Upper lobe of left lung (tissue), 6 donors: ENCODE results near the gene SLC5A6. TPM values are rescaled to one million over a fixed set of nuclear protein-coding genes. Genes with fewer than 3 reads are reported as not detected.

Experiments
- ATAC-seq, 2 donors: fragments of 200-7000 bp; cut with Tn5 transposase; one replicate each; pipeline ENCODE4 v1.9.1; 2022; ENCODE audit warnings: mild to moderate bottlenecking in 2 of 2, moderate library complexity in 2 of 2; ENCODE audit not compliant: low FRiP score in 2 of 2
- DNase-seq, 2 donors: peaks; one replicate each; pipeline ENCODE4 v3.0.0-alpha.2; 2019 to 2020
- H3K27ac ChIP-seq, 4 donors: fragments of 200-600 bp; sonication (generic); one replicate each; pipeline ENCODE4 v1.5.1; 2016 to 2019
- H3K27me3 ChIP-seq, 4 donors: fragments of 200-600 bp; sonication (generic); one replicate each; pipeline ENCODE4 v1.5.1; 2017 to 2019
- H3K36me3 ChIP-seq, 4 donors: fragments of 200-600 bp; sonication (generic); one replicate each; pipeline ENCODE4 v1.5.1; 2016 to 2019
- H3K4me1 ChIP-seq, 4 donors: fragments of 200-600 bp; sonication (generic); one replicate each; pipeline ENCODE4 v1.5.1; 2018 to 2019
- H3K4me3 ChIP-seq, 4 donors: fragments of 200-600 bp; sonication (generic); one replicate each; pipeline ENCODE4 v1.5.1; 2017 to 2019; ENCODE audit warnings: mild to moderate bottlenecking in 2 of 4, moderate library complexity in 1 of 4
- H3K9me3 ChIP-seq, 4 donors: fragments of 200-600 bp; sonication (generic); one replicate each; pipeline ENCODE4 v1.5.1; 2018 to 2019
- CTCF ChIP-seq, 6 experiments: fragments of 450-650 bp in 4 of 6; fragments of 200-600 bp in 2 of 6; sonication (generic) in 2 of 6; IDR thresholded peaks; one replicate each; pipeline ENCODE4 v1.5.1; 2016 to 2019; ENCODE audit warnings: antibody characterized with exemption in 6 of 6
- EP300 ChIP-seq, 4 donors: sonication (generic); formaldehyde crosslinking; IDR thresholded peaks; one replicate each; pipeline ENCODE4 v1.5.1; 2017; ENCODE audit warnings: antibody characterized with exemption in 4 of 4, control low read depth in 2 of 4
- POLR2A ChIP-seq, 4 donors: fragments of 450-650 bp; IDR thresholded peaks; one replicate each; pipeline ENCODE4 v1.5.1; 2016 to 2017; ENCODE audit warnings: antibody characterized with exemption in 4 of 4, mild to moderate bottlenecking in 2 of 4
- POLR2AphosphoS5 ChIP-seq, 2 donors: sonication (generic); formaldehyde crosslinking; IDR thresholded peaks; one replicate each; pipeline ENCODE4 v1.5.1; 2017; ENCODE audit warnings: antibody characterized with exemption in 2 of 2
- WGBS, 2 donors: methylation state at CpG; one replicate each; pipeline ENCODE4 v1.1.5; 2017 to 2018; 5-methylcytosine and 5-hydroxymethylcytosine counted together
- total RNA-seq, 6 donors: library from RNA; depleted of rRNA in 4 of 6; stranded (reverse); fragments of >200 nt in 4 of 6; gene quantifications; one replicate each; pipeline versions ENCODE4 v1.1.0 to v1.2.1, GENCODE V29; 2016 to 2021
- donor health status: DM: no; HTN: no; CAD: no; lungs with moderate emphysema.
- donor health status: DM: no; HTN: yes; CAD: no; lungs with severe emphysema.

The SLC5A6 gene
- total RNA-seq, 6 donors from 2014 or later = 13.6 to 29.6 (median 21.0) TPM

GRCh38 chr2:27174638-27175037, 37.4 kb downstream of the SLC5A6 start:
- ATAC-seq = no peak
- no peak for DNase-seq
- TF ChIP-seq POLR2AphosphoS5 (IDR thresholded peaks at IDR 0.05) (no peak), CTCF (IDR thresholded peaks at IDR 0.05) (no peak), POLR2A (IDR thresholded peaks at IDR 0.05) (no peak), EP300 (IDR thresholded peaks at IDR 0.05) (no peak)
- WGBS, 2 donors = 71 to 77% methylated on average over 6 of the region's 6 CpGs
- no peaks in the 10 kb centered on the region for H3K9me3 ChIP-seq
- no peak overlapping the region for H3K27ac ChIP-seq
- no peak overlapping the region for H3K4me3 ChIP-seq
- peaks cover 0 to 14% (median 8%) of the 10 kb centered on the region in 4 donors for H3K4me1 ChIP-seq
- H3K27me3 ChIP-seq = no peaks in the 10 kb centered on the region
- no peaks in the 10 kb centered on the region for H3K36me3 ChIP-seq

DNA sequence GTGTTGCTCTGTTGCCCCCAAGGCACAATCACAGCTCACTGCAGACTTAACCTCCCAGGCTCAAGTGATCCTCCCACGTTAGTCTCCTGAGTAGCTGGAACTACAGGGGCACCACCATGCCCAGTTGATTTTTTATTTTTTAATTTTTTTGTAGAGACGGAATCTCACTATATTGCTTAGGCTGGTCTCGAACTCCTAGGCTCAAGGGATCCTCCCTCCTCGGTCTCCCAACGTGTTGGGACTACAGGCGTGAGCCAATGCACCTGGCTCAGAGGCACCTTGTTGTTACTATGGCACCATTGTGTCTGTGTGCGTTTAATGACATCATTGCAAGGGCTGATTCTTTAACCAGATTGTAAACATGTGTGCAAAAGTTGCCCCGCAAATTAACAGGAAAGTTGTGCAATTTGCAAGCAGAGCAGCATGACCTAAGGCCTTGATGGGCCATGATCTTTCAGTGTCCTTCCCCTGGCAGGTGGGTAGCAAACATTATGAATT, 40.7 kb downstream of the SLC5A6 start:
- TF ChIP-seq POLR2AphosphoS5 (IDR thresholded peaks at IDR 0.05) (no peak), CTCF (IDR thresholded peaks at IDR 0.05) (no peak), POLR2A (IDR thresholded peaks at IDR 0.05) (no peak)
- Histone ChIP-seq H3K4me1 (peaks cover 0 to 14% (median 8%) of the 10 kb centered on the region in 4 donors), H3K9me3 (no peaks in the 10 kb centered on the region), H3K27me3 (no peaks in the 10 kb centered on the region), H3K4me3 (no peak overlapping the region), H3K36me3 (no peaks in the 10 kb centered on the region), H3K27ac (no peak overlapping the region)
- ATAC-seq = no peak
- 75 to 76% methylated on average over 8 of the region's 8 CpGs for WGBS, 2 donors
- no peak for DNase-seq

GRCh38 chr2:27170581-27171337, 41.3 kb downstream of the SLC5A6 start:
- Histone ChIP-seq H3K27me3 (no peaks in the 10 kb centered on the region), H3K27ac (no peak overlapping the region), H3K4me3 (no peak overlapping the region), H3K4me1 (peaks cover 0 to 14% (median 8%) of the 10 kb centered on the region in 4 donors), H3K36me3 (no peaks in the 10 kb centered on the region), H3K9me3 (no peaks in the 10 kb centered on the region)
- TF ChIP-seq CTCF (IDR thresholded peaks at IDR 0.05) = no peak
- TF ChIP-seq POLR2AphosphoS5 (IDR thresholded peaks at IDR 0.05) = no peak
- no peak for TF ChIP-seq POLR2A (IDR thresholded peaks at IDR 0.05)
- no peak for TF ChIP-seq EP300 (IDR thresholded peaks at IDR 0.05)
- ATAC-seq = no peak
- 75 to 76% methylated on average over 6 of the region's 6 CpGs for WGBS, 2 donors
- no peak for DNase-seq

- Histone ChIP-seq H3K36me3 (no peaks in the 10 kb centered on the region), H3K4me3 (no peak overlapping the region), H3K9me3 (no peaks in the 10 kb centered on the region), H3K27me3 (no peaks in the 10 kb centered on the region), H3K4me1 (peaks cover 0 to 6% (median 3%) of the 10 kb centered on the region in 4 donors), H3K27ac (no peak overlapping the region)
- TF ChIP-seq POLR2AphosphoS5 (IDR thresholded peaks at IDR 0.05) (no peak), CTCF (IDR thresholded peaks at IDR 0.05) (no peak), EP300 (IDR thresholded peaks at IDR 0.05) (no peak), POLR2A (IDR thresholded peaks at IDR 0.05) (no peak)
- no peak for ATAC-seq
- 81 to 85% methylated on average over 8 of the region's 8 CpGs for WGBS, 2 donors
- no peak for DNase-seq
These were observed 46.9 kb downstream of the SLC5A6 start for GRCh38 chr2:27164960-27165763.
